Measurements from ENCODE around the gene ACRV1.
"Not testable (repeated sequence)": the region's sequence is repeated elsewhere in the genome, so short reads cannot be mapped to it uniquely, and the experiment has no call there.

The ACRV1 gene, protein sequence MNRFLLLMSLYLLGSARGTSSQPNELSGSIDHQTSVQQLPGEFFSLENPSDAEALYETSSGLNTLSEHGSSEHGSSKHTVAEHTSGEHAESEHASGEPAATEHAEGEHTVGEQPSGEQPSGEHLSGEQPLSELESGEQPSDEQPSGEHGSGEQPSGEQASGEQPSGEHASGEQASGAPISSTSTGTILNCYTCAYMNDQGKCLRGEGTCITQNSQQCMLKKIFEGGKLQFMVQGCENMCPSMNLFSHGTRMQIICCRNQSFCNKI

DNA sequence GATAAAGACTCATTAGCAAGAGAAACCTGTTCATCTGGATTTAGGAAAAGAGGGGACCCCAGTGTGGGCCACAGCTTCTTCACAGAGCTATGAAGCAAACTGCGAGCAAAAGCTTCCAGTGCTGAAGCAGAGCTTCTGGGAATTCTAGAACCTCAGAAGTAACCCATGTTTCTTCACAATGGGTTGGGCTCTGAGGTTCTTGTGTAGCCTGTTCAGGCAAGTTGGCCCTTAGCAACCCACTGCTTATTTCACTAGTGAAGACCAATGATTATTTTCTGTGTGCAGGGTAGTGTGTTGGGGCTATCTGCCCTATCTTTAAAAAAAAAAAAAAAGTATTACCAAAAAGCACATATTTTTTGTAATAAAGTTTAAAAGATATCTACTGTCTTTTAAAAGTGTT is at the start of gene ACRV1:
Gene ACRV1, minus strand, starts transcription at position 101 of the 400 bp plus-strand sequence. Its CDS starts 67 bp downstream, at position 34.
- no peak for DNase-seq (ENCODE audit: low spot score)

DNA sequence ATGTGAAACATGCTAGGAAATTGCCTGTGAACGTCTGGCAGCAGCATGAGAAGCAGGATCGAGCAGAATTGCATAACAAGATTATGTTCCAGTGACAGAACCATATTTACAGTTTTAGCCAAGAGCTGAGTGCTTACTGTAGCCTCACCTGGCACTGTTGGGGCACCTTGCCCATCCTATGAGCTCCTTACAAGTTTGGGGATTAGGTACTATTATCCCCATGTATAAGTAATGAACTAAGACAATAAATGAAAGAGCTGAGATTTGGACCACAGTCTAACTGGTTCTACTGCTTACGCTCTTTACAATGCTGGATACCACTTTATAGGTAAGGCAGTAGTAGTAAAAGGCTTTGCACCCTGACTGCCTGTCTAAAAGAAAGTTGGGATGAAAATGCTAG is 48.3 kb upstream of the ACRV1 start:
- DNase-seq (ENCODE audit: low spot score) = no peak

DNA sequence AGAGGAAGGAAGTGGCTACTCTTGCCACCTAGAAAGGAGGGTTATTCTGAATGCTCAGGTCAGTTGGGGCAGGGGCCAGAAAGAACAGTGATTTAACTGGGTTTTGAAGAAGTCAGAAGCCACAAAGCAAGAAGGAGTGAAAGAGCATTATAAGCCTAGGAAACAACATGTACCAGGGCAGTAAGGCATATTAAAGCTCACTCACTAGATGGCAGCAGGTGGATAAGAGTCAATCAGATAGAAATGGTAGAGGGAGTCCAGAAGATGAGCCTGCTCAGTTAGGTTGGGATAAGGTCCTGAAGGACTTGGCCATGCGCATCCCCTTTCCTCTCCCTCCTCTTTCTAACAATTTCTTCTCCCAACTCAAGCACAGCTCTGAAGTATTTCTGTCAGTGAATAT is 43.5 kb upstream of the ACRV1 start:
- DNase-seq (ENCODE audit: low spot score) = no peak

DNA sequence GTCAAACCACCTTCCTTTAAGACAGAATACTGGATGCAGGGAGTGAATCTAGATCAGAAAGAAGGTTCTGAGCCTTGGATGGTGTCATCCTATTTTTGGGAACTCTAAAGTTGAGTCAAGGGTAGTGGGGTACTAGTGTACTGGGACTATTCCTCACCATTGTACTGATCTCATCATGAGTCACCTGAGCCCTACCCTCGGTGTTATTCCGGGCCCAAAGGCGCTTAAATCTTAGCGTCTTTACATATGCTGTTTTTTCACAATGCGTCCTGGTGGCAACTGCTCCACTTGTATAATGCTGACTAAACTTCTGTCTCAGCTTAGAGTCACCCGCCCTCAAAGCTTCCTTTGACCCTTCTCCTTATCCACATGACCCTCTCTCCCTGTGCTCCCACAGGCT is 40.1 kb upstream of the ACRV1 start:
- DNase-seq (ENCODE audit: low spot score) = no peak

DNA sequence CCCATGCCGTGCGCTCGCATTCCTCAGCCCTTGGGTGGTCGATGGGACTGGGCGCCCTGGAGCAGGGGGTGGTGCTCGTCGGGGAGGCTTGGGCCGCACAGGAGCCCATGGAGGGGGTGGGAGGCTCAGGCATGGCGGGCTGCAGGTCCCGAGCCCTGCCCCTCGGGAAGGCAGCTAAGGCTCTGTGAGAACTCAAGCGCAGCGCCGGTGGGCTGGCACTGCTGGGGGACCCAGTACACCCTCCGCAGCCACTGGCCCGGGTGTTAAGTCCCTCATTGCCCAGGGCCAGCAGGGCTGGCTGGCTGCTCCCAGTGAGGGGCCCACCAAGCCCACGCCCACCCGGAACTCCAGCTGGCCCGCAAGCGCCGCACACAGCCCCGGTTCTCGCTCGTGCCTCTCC is 24.0 kb upstream of the ACRV1 start:
- DNase-seq (ENCODE audit: low spot score) = not testable (repeated sequence)

DNA sequence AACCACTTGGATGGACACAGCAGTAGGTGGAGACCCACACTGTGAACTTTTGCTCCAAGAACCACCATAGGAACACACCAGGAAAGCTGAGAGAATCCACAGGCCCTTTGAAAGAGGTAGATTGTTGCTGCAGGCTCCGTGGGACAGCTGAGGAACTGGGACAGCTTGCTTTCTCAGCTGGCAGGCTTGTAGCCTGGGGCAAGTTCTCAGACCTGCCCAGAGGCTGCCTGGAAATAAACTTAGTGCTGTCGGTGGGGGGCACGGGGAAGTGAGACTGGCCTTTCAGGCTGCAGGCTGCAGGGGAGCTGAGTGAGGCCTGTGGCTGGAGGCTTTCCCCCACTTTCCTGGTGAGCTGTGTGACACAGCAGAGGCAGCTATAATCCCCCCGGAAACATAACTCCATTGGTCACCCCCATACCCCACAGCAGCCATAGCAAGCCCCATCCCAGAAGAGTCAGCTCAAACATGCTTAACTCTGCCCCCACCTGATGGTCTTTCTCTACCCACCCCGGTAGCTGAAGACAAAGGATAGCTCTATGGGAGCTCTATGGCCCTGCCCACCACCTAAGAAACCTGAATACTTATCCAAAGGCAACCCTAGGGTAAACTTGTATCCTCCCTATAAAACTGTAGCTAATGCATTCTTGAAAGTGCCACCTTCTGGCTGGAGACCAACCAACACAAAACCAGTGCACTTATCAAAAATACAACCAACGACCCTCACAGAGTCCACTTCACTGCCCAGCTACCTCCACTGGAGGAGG is 21.4 kb upstream of the ACRV1 start:
- DNase-seq (ENCODE audit: low spot score) = no peak

DNA sequence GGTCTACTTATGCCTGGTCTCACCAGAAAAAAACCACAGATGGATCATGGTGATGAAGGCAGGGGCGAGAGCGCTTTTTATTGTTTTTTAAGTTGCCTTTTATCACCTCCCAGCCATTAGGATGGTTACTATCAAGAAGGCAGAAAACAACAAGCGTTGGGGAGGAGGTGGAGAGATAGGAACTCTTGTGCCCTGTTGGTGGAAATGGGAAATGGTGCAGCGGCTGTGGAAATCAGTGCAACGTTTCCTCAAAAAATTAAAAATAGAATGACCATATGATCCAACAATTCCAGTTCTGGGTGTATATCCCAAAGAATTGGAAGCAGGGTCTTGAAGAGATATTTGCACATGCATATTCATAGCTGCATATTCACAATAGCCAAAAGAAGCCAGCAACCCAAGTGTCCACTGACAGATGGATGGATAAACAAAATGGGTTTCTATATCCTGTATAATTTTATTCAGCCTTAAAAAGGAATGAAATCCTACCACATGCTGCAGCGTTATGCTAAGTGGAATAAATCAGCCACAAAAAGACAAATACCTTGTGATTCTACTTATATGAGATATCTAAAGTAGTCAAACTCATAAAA is 20.5 kb upstream of the ACRV1 start:
- no peak for DNase-seq (ENCODE audit: low spot score)

DNA sequence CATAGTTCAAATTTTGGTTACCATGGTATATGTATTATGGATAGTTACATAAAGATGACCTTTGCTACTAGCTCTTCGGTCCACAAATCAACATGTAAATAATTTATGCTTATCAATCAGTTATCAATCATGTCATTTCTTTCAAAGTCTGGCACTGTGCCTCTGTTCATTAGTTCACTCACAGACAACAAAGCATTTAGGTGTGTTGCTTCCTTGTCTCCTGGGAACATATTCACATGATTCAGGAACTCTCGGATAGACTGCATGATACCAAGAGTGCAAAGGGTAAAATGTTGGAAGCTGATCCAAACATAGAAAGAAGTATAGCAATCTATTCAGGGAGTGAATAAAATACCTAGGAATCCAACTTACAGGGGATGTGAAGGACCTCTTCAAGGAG is 14.3 kb upstream of the ACRV1 start:
- no peak for DNase-seq (ENCODE audit: low spot score)

DNA sequence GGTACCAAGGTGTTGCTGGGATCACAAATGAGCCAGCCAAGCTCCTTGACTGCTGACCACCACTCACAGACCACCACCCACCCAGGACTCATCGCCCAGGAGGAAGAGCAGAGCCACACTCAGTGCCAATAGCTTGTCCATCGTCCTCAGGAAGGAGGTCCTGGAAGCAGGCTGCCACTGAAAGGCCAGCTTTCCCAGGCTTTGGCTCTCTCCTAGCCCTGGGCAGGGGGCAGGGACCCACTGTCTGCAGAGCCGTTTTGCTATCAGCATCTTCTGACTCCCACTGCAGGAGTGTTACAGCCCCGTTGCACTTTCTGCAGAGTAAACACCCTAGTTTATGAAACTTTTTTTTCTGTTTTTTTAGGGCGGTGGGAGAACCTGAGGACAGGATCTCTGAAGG is 12.2 kb upstream of the ACRV1 start:
- DNase-seq (ENCODE audit: low spot score) = no peak

DNA sequence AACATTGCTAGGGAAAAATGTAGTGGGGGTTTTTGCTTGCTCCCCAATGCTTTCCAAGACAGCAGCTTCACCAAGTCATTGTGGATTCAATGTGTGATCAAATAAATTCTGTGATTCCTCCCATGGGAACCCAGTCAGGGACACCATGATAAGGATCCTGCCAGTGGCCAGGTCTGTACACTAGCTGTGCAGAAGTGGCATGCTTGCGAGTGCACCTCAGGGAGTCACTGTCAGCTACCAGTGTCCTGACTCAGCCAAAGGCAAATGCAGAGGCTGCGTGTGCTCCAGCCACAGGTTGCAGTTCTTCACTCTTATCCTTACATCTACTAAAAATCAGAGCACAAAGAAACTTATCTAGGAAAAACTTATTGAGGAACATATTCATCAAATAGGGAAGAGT is 9.4 kb upstream of the ACRV1 start:
- DNase-seq (ENCODE audit: low spot score) = no peak

DNA sequence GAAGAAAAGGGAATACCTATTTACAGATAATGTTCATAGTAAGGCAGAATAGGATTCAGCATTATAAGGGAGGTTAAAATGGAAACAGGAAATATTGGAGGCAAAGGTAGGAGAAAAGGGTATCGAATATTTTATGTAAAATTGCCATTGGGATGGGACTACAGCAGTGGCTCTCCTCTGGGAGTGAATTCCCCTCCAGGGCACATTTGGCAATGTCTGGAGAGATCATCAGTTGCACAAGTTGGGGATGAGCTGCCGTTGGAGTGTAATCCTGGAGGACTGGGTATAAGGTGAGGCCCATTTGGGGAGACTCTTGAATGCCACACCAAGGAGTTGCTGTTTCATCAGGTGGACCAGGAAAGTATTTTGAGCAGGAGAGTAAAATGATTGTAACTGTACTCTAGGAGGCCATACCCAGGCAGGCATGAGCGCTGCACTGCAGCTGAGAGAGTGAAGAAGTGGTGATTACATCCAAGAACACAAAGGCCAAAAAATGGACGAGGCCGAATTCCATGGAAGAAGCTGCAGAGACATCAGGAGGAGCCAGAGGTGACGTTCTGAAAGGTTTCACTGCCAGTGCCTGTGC is 8.7 kb upstream of the ACRV1 start:
- DNase-seq (ENCODE audit: low spot score) = no peak

DNA sequence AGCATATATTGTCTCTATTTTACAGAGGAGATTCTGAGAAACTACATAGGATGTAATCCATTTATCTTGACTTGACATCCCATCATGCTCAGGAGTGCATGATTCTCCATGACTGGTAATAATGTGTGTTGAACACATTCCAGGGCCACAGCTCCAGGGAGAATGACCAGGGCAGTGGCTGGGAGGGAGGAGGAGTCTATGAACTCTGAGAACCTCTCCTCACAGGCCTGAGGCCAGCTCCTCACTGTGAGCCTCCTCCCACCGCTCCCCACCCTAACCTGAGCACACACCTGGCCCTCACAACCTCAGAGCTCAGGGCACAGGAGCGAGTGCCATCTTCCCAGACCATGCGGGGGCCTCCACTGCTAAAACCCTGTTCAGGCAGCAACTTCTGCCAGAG is 8.0 kb upstream of the ACRV1 start:
- DNase-seq (ENCODE audit: low spot score) = no peak

DNA sequence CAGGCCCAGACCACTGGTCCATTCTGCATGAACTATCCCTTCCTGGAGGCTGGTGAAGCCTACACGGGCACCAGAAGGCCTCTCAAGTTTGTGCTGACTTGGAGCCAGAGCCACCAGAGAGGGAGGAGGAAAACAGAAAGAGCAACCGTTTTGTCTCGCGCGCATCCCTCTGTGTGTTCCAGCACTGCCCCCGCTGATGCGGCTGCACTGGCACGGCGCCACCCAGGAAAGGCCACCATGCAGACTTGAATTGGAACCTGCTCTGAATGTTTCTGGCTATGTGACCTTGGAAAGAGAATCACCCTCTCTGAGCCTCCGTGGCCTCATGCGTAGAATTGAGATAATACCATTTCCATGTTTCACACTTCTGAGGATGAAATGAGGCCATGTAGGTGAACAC is 7.4 kb upstream of the ACRV1 start:
- DNase-seq (ENCODE audit: low spot score) = no peak

DNA sequence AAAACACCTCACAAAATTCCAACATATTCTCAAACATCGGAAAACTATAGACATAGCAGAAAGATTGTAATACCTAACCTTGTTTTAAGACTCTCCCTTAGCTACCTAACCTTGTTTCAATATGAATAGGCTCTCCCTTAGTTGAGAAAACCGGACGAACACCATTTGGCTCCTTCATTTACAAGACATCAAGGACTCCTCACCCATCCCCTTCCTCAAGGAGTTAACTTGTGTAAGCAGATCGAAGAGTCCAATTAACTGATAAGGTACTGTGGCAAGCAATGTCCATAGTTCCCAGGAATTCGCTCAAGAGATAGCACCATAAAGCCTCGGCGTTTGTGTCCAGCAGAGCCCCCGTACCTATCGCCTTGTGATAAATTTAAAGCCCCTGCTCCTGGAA is 4.6 kb upstream of the ACRV1 start:
- no peak for DNase-seq (ENCODE audit: low spot score)

DNA sequence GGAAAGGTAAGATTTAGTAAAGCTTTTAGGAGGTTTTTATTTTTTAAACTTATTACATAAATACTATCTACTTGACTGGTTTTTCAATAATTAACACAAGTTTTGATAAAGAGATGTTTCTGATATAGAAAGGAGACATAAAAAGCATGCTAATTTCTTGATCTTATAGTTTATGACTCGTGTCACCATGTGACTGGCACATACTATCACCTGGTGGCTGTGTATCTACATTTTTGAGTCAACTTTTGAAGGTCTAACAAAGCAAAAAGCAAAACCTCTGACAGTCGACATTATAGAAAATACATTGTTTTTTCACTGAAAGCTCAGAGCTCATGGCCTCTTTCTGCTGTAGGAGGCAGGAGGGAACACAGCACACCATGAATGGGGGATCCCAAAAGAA is 810 bp downstream of the ACRV1 start:
- no peak for DNase-seq (ENCODE audit: low spot score)

DNA sequence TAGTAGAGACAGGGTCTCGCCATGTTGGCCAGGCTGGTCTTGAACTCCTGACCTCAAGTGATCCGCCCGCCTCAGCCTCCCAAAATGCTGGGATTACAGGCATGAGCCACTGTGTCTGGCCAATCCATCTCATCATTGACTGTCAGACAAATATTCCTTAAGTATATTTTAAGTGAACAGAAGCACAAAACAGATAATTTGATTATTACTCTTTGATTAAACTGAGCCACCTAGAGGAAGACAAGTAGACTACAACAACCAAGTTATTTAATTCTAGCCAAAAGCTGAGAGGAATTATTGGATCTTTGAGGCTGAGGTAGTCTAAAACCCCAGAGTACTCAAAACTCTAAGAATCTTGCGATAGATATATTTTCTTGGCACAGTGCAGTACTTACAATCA is 1.2 kb downstream of the ACRV1 start:
- DNase-seq (ENCODE audit: low spot score) = no peak

DNA sequence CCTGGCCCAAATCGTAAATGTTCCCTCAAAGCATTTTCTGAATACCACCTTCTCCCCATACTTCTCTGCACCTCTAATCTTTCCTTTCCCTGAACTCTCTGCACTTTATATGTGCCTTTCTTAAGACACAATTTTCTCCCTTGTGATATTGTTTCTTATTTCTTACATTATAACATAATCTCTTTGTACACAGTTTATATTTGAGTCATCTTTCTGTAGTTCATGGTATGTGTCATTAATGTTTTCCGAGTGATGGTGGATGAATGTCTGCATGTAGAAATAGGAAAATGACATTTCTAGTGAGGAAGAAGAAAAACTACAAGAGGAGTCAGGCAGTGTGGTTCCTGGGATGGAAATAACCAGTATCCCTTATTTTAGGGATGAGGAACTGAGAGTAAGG is 5.5 kb downstream of the ACRV1 start:
- DNase-seq (ENCODE audit: low spot score) = no peak

DNA sequence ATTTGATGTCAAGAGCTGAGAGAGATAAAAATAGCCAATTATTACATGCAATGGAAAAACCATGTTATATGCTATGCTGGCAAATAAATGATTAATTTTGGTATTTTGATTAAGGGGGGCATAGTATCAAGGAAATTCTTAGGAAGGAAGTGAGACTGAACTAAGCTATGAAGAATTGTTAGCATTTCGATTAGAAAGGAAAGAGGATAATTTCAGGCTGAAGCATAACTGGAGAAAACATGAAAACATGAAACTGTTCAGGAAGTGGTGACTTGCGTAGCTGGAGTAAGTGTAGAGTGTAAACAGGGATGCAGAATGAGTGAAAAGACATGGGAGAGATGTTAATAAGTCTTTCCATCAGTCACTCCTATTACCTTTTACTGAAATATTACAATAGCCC is 6.4 kb downstream of the ACRV1 start:
- DNase-seq (ENCODE audit: low spot score) = no peak

DNA sequence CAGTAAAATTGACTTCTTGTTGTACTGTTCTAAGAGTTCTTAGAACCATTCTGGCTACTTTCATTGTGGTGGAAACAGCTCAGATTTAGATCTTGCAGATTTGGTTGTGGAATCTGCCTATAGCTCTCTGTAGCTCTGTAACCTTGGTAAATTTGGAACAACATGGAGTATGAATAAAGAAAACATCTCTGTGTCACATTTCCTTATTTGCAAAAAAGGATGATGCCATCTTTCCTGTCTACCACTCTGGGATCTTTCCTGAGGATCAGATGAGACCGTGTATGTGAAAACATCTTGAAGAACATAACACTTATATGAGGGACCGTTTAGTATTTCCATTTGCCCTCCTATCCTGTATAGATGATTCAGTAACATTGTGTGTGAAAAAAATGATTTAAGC is 9.1 kb downstream of the ACRV1 start:
- DNase-seq (ENCODE audit: low spot score) = no peak

DNA sequence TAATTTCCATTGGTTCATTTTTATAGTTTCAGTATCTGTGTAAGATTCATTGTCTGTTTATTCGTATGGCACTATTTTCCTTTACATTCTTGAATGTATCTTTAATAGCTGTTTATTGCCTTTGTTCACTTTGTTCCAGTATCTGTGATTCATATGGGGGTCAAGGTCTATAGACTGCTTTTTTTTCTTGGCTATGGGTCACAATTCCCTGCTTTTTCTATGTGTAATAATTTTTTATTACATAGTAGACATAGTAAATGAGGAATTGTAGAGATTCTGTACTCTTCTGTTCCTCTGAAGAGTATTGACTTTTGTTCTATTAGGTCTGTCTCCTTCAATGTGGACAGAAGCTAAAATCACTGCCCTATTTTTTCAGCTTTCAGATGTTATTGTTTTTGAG is 10.5 kb downstream of the ACRV1 start:
- no peak for DNase-seq (ENCODE audit: low spot score)

DNA sequence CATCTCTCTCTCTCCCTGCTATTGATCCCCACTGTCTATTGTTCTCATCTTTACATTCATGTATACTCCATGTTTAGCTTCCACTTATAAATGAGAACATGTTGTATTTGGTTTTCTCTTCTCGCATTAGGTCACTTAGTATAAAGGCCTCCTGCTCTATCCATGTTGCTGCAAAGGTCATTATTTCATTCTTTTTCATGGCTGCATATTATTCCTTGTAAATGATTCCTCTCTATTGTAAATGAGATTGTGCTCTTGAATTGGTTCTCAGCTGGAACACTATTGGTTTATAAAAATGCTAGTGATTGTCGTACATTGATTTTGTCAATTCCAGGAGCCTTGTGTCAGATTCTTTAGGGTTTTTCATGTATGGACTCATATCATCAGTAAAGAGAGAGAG is 13.5 kb downstream of the ACRV1 start:
- no peak for DNase-seq (ENCODE audit: low spot score)

DNA sequence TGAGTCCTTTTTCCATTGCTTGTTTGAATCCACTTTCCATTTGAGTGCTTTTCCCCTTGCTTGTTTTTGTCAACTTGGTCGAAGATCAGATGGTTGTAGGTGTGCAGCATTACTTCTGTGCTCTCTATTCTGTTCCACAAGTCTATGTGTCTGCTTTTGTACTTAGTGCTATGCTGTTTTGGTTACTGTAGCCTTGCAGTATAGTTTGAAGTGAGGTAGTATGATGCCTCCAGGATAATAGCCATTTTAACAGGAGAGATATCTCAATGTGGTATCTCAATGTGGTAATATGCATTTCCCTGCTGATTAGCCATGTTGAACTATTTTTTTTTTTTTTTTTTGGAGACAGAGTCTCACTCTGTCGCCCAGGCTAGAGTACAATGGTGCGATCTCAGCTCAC is 16.7 kb downstream of the ACRV1 start:
- no peak for DNase-seq (ENCODE audit: low spot score)

DNA sequence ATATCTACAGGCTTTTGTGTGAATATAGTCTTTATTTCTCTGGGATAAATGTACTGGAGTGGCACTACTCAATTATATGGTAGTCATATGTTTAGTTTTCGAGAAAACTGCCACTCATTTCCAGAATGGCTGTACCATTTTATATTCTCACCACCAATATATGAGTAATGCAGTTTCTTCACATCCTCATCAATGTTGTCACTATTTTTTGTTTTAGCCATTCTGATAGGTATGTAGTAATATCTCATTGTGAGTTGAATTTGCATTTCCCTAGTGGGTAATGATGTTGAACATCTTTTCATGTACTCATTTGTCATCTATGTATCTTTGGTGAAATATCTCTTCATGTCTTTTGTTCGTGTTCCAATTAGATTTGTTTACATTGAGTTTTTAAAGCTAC is 18.0 kb downstream of the ACRV1 start:
- DNase-seq (ENCODE audit: low spot score) = no peak

Measured in COLO829 (cell line).